Fibroblast of skin of scalp (primary cell): ENCODE data around the gene MRPL52.
"Not testable (repeated sequence)": the region's sequence is repeated elsewhere in the genome, so short reads cannot be mapped to it uniquely, and the experiment has no call there.

Source experiments
- DNase-seq: peaks from one replicate; pipeline ENCODE4 v3.0.0-alpha.2; 2013

The MRPL52 gene

GRCh38 chr14:22839159-22839779, 9.6 kb downstream of the MRPL52 start:
- no peak for DNase-seq

GRCh38 chr14:22841311-22841710, 11.6 kb downstream of the MRPL52 start:
- DNase-seq: no peak

GRCh38 chr14:22841769-22842168, 12.1 kb downstream of the MRPL52 start:
- DNase-seq: no peak

GRCh38 chr14:22842211-22843122, 12.8 kb downstream of the MRPL52 start:
- DNase-seq: no peak

- no peak for DNase-seq
Observed at GRCh38 chr14:22843123-22843925, 13.6 kb downstream of the MRPL52 start.

- no peak for DNase-seq
Observed at GRCh38 chr14:22844221-22845102, 14.8 kb downstream of the MRPL52 start.

GRCh38 chr14:22845103-22845394, 15.4 kb downstream of the MRPL52 start:
- no peak for DNase-seq

GRCh38 chr14:22845821-22846625, 16.3 kb downstream of the MRPL52 start:
- no peak for DNase-seq

- DNase-seq: no peak
Observed at GRCh38 chr14:22846811-22847307, 17.2 kb downstream of the MRPL52 start.

- DNase-seq: peak; percentile 54
Observed at GRCh38 chr14:22847661-22848341, 18.1 kb downstream of the MRPL52 start.

GRCh38 chr14:22848351-22849164, 18.9 kb downstream of the MRPL52 start:
- peak; percentile 92 for DNase-seq

GRCh38 chr14:22849212-22849819, 19.6 kb downstream of the MRPL52 start:
- no peak for DNase-seq

- peak; percentile 86 for DNase-seq
Observed at GRCh38 chr14:22850944-22851764, 21.5 kb downstream of the MRPL52 start.

- DNase-seq: not testable (repeated sequence)
Observed at GRCh38 chr14:22852178-22852577, 22.5 kb downstream of the MRPL52 start.

GRCh38 chr14:22852599-22852939, 22.9 kb downstream of the MRPL52 start:
- no peak for DNase-seq

- DNase-seq: peak; percentile 88
Observed at GRCh38 chr14:22852940-22853767, 23.5 kb downstream of the MRPL52 start.

- DNase-seq: not testable (repeated sequence)
Observed at GRCh38 chr14:22854296-22854695, 24.6 kb downstream of the MRPL52 start.
